G401.6 (cell line): ENCODE data around the gene SPATA2.
"Not testable (repeated sequence)": the region's sequence is repeated elsewhere in the genome, so short reads cannot be mapped to it uniquely, and the experiment has no call there.

Experiments used
- FAIRE-seq: peaks from 2 replicates; lab custom pipeline; 2012; peaks lifted over from hg19 to GRCh38; lab: Jason Lieb, UNC

SPATA2 gene

DNA sequence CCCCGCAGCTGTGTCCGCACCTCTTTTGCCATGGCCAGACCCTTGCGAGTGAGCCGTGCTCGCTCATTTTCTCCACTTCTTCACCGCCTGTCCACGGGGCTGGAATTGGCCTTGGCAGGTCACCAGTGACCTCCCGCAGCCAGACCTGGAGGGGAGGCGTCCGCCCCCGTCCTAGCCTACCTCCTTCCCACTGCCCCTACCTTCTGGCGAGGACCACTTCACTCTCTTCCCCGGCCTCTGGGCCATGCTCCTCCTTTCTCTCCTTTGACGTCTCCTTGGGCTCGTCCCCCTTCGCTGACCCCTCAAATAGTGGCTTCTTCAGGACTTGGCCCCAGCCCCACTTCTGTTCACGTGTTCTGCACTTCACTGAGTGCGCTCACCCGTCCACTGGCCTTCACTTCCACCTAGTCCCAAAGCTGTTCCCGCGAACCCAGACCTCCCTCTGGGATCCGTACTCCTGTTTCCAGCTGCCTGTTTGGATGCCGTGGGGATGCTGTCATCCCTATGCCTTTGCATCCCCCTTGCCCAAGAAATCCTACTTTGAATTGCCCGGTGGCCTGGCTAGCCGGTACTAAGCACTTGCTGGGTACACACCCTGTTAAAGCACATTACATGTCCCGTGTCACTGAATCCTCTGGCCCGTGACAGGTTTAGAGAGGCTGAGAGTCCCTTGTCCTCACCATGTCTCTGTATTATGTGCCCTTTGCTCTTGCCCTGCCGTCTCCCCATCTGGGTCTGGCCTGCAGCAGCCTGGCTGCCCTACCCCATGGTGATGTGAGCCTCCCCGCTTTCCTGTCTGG lies 33.0 kb downstream of the SPATA2 start:
- FAIRE-seq, result no peak

DNA sequence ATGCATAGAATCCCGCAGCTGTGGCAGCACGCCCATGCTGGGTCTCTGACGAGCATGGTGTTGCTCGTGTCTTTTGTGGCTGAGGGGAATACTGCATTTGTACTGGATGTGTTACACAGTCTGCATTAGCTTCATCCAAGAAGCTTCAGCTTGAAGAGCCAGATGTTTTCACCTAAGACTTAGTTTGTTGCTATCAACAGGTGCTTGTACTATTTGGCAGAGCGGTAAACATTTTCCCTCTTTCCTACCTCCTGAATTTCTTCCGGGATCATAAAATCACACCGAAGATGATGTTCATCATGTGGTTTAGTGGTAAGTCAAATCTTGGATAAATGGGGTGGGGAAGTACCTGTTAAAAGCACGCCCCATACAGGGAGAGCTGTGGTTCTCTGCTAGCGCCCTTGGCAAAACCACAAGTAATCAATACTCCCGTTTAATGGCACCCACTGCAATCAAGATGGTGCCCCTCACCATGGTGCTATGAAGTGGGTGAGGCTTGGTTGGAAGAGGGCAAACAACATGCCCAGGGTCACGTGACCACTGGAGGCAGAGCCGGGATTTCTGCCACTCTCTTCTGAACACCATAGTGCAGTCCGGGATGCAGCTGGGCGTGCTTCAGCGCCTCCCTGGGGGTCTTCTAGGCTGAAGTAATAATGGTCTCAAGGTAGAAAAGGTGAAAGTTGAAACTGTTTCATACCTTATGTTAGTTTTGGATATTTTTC lies 34.4 kb downstream of the SPATA2 start:
- FAIRE-seq, result no peak

DNA sequence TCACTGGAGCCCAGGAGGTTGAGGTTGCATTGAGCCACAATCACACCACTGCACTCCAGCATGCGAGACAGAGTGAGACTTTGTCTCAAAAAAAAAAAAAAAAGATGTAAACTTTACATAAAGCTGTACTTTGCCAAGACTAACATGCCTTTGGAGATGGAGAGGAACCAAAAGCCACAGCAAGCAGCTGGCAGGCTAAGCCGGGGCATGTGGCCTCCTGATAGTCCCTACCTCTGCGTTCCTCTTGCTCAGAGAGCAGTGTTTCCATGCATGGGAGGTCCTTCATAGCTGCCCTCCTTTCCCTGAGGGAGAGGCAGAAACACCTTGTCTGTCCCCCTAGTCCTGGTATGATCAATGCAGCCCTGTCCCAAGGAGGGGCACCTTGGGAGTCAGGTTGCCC lies 35.2 kb downstream of the SPATA2 start:
- FAIRE-seq, result no peak

GRCh38 chr20:49878977-49879376 lies 36.4 kb downstream of the SPATA2 start:
- no peak for FAIRE-seq

DNA sequence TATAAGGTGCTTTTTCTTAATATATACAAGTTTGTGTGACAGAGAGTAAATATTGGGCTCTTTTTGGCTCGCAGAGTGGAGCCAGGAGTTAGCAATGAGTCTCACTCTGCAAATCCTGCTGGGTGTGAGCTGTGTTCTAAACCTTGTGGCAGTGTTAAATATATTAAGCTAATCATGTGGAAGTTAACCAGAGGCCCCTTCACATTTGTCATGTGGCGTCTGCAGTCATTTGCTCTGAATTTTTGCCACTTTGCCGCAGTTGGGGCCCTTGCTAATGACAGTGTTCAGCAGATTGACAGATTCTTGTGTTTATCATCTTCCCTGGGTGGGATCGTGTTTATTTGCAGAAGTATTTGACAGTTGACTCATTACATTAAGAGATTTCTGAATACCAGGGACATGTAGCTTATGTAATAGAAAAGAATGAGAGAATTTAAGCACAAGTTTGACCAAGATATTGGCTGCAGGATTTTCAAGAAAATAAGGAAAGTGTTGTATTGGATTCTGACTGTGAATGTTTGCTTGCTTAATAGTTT lies 37.9 kb downstream of the SPATA2 start:
- no peak for FAIRE-seq

DNA sequence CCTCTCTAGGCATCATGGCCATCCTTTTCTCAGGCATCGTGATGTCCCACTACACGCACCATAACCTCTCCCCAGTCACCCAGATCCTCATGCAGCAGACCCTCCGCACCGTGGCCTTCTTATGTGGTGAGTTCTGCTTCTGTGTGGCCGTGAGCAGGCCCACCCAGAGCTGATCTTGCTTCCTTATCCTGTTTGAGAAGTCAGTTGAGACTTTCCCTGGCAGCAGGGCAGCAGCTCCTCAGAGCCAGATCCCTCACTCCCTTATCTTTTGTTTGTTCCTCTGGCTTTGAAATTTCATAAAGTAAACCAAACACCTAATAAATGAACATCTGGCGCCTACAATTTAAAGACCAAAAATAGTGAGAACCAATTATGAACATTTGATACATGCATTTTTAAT lies 40.6 kb downstream of the SPATA2 start:
- no peak for FAIRE-seq

DNA sequence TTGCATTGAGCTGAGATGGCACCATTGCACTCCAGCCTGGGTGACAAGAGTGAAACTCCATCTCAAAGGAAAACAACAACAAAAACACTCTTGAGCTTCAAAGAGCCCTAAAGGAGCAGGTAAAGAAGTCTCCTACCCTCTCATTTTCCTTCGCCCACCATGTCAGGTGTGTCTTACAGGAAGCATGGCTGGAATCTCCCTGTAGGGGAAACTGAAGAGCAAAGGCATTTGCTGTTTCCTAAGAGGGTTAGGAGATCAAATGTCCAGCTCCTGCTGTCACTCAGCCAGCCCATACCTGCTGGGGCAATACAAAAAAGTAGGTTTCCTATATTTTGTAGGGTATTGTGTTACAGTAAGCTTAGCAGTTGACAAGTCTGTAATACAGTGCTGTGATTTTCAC lies 43.3 kb downstream of the SPATA2 start:
- FAIRE-seq, result no peak

- no peak for FAIRE-seq
Observed at GRCh38 chr20:49871391-49871948, 43.9 kb downstream of the SPATA2 start.

GRCh38 chr20:49870261-49870660 lies 45.1 kb downstream of the SPATA2 start:
- no peak for FAIRE-seq

DNA sequence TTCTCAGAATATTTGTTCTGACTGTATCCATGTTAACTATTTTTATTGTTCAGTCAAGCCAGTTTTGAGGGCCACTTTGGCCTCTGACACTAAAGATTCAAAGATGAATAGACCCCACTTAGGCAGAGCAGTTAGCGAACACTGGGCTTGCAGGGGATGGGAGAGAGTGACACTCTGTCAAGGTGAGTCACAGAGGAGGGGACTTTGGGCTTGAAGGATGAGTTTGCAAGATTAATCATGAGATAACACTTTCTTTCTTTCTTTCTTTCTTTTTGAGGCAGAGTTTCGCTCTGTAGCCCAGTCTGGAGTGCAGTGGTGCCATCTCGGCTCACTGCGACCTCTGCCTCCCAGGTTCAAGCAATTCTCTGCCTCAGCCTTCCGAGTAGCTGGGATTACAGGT lies 46.4 kb downstream of the SPATA2 start:
- FAIRE-seq, result no peak

DNA sequence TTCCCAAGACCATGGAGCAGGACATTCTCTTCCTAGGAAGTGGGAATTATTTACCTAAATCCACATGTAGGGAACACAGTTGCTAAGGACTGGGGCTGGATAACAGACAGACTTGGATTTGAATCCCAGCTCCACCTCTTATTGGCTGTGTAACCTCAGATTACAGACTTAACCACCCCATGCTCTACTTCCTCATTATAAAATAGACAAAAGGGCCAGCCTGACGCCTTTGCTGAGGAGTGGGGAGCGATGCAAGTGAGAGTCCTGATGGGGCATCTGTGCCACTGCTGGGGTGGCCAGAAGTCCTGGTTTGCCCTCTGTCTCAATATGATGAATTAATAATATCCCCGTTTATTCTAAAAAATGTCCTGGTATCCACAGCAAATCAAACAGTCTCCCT lies 46.8 kb downstream of the SPATA2 start:
- no peak for FAIRE-seq

DNA sequence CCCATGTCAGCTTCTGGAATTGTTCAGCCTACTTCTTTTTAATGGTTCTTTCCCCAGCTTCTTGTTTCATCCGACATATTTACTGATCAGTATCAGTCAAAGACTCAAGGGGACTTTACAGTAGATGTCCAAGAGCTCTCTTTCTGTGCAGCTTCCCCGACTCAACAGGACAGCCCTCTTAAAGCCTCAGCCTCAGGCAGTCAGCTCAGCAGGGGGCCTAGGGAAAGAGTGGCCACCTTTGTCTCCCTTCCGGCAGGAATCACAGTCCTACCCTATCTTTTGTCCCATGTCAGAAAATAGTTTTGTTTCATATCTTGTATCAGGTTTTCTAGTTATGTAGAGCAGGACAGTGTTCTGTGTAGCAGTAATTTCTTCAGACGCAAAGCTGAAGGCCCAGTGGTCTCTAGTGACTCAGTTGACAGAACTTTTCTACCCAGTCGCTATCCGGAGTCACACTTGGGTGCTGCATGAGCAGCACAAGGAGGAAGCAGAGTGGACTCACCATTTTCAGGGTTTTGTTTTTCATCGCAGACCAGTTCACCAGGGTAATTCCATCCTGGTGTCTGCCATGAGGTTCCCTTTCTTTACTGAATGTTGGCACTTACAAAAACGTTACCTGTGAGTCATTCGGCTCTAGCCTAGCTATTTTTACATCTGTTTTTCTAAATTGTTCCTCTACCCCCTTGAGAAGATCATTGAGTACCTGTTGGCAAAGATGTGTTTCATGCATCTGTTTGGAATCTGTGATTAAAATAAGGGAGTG lies 47.7 kb downstream of the SPATA2 start:
- FAIRE-seq, result no peak

DNA sequence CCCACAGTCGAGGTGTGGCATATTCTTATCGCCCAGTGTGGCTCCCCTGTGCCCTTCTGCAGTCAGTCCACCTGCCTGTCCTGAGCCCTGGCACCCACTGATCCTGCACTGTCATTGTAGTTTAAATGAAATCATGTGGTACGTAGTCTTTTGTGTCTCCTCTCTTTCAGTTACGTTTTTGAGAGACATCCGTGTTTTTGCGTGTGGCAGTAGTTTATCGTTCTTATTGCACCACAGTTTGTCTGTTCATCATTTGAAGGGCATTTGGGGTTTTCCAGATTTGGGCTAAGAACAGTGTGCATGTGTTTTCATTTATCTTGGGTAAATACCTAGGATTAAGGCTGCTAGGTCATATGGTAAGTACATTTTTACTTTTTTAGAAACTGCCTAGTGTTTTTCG lies 49.3 kb downstream of the SPATA2 start:
- FAIRE-seq, result no peak

DNA sequence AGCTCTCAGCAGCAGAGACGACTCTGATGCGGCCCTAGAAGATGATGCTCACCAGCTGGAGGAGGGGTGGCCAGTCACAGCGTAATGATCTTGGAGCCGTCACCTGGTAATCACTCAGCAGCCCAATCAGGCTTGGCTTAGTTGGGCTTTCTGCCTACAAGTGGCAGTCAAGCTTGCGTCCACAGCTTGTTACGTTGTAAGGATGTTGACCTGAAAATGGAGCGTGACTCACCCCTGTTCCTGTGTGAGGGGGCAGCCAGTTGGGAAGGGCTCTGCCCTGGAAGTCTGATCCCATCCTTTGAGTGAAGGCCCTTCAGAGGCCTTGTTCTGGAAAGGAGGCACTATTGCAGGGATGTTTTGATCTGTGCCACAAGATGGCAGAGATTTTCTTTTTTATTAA lies 49.8 kb downstream of the SPATA2 start:
- no peak for FAIRE-seq

- no peak for FAIRE-seq
Observed at GRCh38 chr20:49863666-49864065, 51.7 kb downstream of the SPATA2 start.

- no peak for FAIRE-seq
Observed at GRCh38 chr20:49862607-49863200, 52.6 kb downstream of the SPATA2 start.

GRCh38 chr20:49861232-49861631 lies 54.1 kb downstream of the SPATA2 start:
- FAIRE-seq, result not testable (repeated sequence)

DNA sequence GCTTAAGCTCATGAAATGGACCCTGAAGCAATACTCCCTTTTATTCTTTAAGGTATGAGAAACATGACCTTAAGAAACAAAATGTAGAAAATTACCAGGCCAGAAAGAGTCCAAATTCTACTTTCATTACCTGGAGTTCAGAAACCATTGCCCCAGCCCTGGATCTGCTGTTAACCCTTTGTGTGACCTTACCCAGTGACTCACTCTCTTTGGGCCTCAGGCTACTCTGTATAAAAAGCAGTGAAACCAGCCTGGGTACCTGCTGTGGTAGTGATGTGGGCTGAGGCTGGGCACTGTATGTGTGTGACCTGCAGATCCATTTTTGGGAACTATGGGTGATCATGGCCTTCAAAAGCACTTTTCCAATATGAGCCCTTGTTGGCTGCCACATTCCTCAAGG lies 55.5 kb downstream of the SPATA2 start:
- no peak for FAIRE-seq

DNA sequence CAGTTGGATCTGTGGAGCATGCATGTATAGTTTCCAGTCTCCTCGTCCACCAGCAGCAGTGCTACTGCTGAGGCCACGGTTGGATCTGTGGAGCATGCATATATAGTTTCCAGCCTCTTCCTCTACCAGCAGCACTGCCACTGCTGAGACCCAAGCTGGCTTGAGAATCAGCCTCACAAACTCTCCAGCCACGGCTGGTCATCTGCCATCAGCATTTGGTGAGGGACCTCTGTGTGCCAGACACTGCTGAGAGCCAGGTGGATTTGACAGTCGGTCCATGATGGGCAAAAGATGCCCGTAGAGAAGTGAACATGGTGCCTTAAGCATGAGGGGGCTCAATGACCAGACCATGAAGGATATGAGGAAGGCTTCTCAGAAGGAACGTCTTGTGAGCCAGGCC lies 56.3 kb downstream of the SPATA2 start:
- FAIRE-seq, result no peak

DNA sequence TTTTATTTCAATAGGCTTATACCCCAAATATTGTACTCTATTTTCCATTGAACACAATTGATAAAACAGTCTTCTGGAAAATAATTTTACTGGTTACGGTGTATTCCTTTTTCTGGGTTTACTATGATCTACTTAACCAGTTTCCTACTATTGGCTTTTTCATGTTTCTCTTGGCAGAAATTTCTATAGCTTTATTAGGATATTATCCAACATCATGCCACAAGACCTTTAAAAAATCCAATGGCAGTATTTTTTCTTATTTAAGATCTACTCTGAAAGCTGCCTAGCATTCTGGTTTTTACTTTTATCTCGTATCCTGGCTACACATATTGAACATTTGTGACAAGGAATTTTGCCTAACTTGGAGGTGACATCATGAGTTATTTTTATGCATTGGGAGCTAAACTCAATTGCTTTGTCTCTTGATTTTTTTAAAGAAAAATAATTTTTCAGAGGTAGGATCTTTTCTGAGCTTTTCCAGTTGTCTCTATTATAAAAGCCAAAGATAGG lies 57.2 kb downstream of the SPATA2 start:
- no peak for FAIRE-seq

GRCh38 chr20:49856904-49857303 lies 58.4 kb downstream of the SPATA2 start:
- no peak for FAIRE-seq
